NCI-H526 (cell line): ENCODE data around the gene C3orf38.
"Not testable (repeated sequence)": the region's sequence is repeated elsewhere in the genome, so short reads cannot be mapped to it uniquely, and the experiment has no call there.

ENCODE experiments used
- DNase-seq, 2 experiments: peaks; one replicate each; lab custom pipeline; 2025; lab: John Stamatoyannopoulos, UW

C3orf38 gene

DNA sequence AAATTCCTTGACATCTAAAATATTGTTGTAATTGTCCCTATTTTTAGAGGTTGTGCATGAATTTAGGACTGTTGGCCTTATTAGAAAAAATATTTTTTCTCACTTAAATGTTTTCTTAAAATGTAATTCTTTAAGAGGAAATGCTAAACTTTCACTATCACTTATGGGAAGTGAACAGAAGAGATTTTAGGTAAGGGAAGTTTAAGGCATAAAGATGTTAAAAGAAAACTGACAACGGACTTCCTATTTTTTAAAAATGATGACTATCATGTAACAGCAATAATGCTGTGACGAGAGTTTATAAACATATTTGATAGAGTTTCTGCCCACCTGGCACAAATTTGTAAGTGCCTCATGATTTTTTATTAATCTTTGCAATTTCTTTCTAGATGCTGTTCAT, 3.1 kb downstream of the C3orf38 start:
- DNase-seq, result no peak

DNA sequence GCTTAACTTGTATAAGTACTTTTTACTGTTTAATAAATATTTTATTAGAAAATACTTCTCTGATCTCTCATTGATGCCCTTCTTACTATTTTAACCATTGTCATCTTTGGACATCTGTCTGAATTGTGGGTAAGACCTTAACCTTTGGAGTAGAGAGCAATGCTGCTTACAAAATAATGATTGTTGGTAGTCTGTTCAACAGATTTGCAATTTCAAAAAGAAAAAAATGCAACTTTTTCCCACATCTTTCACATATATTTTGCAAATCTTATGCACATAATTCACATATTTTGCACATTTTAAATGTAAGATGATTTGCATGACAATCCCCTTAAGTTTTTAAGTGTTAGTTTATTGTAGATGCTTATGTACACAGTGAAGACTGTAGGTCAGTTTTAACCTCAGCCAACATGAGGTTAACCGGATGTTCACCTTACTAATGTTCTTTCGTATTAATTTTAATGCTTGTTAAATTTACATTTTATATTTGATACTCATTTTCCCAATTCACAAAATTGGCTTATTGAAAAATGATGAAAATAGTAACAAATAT, 16.7 kb downstream of the C3orf38 start:
- no peak for DNase-seq

DNA sequence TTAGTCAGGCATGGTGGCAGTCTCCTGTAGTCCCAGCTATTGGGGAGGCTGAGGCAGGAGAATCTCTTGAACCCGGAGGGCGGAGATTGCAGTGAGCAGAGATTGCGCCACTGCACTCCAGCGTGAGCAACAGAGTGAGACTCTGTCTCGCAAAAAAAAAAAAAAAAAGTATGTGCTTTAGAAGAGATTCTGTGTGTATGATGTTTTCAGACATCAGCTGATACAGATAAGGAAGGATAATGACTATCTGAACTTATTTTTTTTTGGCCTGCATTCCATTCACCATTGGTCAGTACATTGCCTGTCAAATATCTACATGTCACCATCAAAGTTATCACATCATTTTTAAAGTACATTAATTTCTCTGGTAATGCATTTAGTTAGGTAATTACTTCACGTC, 17.4 kb downstream of the C3orf38 start:
- no peak for DNase-seq

DNA sequence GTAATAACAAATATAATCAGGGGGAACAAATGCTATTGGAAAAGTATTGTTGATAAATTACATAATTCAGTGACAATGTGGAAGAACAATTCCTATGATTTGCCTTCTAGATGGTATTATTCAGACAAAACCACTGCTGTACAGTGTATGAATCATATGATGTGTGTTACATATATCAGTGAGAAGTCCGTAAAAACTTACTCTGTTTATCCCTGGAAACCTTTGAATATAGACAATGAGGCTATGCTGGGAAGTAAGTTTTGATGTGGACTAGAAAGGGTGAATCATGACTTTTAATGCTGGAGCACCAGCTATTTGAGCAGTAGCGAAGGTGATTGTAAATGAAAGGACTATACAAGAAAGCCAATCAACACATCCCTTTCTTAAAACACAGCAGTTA, 17.9 kb downstream of the C3orf38 start:
- DNase-seq, result no peak

DNA sequence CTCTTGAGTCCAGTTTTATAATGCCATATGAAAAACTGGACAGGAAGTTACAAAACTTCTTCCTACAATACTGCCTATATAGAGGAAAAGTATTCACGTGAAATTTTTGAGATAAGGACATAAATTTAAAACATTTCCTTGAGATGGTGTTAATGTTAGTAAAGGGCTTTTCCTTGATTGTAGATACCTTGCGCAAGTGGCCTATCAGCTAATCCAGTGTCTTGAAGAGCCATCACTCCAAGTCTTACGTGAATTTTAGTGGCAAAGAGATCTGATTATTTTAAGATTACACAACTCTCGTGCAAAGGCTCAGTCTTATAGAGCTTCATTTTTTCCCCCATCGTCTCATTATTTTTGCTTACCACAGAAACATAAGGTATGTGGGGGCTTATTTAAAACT, 18.4 kb downstream of the C3orf38 start:
- DNase-seq, result no peak

DNA sequence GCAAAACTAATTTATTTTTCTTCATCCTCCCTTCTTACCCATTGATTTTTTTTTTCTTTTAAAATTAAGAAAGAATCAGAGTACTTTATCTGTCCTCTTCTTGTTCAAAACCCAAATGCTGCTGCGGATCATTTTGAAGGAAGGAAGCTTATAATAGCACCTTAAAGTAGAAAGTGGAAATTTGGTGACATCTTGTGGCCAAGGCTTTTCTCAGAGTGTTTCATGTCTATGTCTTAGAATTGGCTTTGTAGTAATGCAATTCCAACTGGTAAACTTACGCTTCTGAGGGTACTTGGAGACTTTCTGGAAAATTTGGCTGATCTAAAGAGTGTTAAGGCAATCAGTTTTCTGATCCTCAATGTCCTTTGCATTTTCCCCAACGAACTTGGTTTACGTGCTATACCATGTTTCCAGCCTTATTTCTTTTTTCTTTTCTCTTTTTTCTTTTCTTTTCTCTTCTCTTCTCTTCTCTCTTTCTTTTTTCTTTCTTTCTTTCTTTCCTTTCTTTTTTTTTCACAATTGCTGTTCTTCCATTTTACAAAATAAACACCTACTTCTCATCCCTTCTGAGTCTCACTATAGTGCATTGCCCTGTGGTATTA, 30.7 kb downstream of the C3orf38 start:
- peak in 1 of 2 experiments; percentile 15 for DNase-seq

DNA sequence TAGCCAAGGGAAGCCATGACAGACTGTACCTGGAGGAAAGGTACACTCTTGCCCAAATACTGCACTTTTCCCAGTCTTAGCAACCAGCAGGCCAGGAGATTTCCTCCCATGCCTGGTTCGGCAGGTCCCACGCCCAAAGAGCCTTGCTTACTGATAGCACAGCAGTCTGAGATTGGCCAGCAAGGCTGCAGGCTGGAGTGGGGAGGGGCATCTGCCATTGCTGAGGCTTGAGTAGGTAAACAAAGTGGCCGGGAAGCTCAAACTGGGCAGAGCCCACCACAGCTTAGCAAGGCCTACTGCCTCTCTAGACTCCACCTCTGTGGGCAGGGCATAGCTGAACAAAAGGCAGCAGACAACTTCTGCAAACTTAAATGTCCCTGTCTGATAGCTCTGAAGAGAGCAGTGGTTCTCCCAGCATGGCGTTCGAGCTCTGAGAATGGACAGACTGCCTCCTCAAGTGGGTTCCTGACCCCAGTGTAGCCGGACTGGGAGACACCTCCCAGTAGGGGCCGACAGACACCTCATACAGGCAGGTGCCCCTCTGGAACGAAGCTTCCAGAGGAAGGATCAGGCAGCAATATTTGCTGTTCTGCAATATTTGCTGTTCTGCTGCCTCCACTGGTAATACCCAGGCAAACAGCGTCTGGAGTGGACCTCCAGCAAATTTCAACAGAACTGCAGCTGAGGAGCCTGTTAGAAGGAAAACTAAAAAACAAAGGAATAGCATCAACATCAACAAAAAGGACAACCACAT, 32.6 kb downstream of the C3orf38 start:
- DNase-seq, result not testable (repeated sequence)

DNA sequence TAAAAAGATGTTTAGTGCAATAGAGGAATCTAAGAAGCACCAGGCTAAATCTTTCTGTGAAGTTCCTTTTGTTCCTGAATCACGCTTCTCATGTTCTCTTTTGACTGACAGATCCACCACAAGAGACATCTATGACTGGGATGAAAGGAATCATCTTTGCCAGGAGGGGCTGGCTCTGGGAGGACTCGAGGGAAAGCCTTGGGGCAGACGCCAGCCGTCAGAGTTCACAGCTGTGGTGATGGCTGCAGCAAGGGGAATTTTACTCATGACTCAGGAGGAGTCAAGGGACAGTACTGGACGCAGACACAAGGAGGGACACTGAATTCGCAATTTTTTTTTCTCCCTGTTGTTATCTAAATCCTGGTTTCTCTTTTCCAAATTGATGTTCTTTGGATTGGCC, 38.7 kb downstream of the C3orf38 start:
- DNase-seq, result no peak

DNA sequence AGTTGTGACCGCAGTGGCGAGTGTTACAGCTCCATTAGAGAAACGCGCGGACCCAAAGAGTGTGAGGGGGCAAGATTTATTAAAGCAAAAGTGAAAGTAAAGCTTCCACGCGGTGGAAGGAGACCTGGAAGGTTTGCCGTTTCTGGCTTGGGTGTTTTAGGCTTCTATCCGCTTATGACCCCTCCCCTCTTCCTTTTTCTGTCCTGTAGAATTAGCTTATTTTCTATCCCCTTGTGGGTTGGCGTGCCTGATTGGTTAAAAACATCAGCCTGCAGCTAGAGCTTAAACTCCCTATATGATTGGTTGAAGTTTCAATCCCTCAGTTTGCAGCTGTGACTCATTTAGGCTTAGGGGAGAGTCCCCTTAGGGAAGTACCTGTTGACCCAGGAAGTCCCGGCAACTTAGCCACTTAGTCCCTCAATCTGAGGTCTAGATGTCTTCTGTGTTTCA, 39.6 kb downstream of the C3orf38 start:
- no peak for DNase-seq

DNA sequence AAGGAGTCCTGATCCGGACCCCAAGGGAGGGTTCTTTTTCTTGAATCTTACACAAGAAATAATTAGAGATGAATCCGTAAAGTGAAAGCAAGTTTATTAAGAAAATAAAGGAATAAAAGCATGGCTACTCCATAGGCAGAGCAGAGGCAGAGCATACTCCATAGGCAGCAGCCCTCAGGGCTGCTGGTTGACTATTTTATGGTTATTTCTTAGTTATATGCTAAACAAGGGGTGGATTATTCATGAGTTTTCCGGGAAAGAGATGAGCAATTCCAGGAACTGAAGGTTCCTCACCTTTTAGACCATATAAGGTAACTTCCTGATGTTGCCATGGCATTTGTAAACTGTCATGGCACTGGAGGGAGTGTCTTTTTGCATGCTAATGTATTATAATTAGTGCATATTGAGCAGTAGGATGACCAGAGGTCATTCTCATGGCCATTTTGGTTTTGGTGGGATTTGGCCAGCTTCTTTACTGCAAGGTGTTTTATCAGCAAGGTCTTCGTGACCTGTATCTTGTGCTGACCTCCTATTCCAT, 42.2 kb downstream of the C3orf38 start:
- DNase-seq, result no peak

DNA sequence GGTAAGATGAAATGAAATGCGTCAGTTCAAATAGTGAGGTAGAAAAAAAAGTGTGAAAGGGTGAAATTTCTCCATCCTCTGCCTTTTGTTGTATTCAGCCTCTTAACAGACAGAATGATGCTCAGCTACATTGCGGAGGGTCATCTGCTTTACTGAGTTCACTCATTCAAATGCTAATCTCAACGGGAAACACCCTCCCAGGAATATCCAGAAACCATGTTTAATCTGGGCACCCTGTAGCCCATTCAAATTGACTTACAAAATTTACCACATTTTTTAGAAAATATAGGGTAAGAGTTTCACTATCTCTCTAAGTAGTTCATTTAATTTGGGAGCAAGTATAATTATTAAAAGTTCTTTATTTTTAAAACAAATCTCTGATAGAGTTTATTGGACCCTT, 42.9 kb downstream of the C3orf38 start:
- DNase-seq, result no peak

DNA sequence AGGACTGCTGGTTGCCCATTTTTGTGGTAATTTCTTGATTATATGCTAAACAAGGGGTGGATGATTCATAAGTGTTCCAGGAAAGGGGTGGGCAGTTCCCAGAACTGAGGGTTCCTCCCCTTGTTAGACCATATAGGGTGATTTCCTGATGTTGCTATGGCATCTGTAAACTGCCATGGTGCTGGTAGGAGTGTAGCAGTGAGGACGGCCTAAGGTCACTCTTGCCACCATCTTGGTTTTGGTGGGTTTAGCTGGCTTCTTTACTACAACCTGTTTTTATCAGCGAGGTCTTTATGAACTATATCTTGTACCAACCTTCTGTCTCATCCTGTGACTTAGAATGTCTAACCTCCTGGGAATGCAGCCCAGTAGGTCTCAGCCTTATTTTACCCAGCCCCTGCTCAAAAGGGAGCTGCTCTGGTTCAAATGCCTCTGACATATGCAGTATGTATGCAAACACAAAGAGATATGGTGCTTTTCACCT, 46.2 kb downstream of the C3orf38 start:
- no peak for DNase-seq

DNA sequence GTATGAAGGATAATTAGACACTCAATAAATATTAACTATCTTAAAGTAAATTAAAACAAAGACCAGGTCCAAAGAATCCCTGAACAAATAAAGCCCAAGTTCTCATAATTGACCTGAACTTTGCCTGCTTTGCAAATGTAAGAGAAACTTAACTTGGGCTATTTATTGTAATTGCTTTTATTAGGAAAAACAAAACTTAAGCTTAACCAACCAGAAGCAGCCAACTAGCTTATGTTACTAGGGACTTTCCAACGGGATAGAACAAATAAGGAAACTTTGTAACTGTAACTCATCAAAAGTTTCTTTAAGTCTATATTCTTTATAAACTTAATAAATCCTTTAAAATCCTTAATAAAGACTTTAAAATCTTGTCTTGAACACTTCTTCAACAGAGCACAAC, 48.4 kb downstream of the C3orf38 start:
- no peak for DNase-seq

DNA sequence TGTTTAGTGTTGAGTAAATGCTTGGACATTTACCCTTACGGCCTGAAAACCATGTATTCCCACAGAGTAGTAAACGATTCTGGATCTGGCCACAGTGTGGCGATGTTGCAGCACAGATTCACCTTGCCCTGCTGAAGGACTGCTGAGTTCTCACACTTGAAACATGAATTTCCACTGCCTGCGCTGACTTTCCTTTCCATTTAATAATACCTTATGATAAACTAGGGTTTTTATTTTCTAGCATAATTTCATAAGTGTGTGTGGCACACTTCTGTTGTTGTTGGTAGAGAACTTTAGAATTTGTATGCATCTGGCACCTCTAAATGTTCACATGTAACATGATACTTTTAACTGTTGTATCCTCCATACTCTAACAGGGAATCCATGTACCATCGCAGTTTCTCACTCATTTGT, 53.9 kb downstream of the C3orf38 start:
- peak in 1 of 2 experiments; percentile 62 for DNase-seq
